ENCODE data around the gene FZR1. TPM values are rescaled to one million over a fixed set of nuclear protein-coding genes. Genes with fewer than 3 reads are reported as not detected.
A peak's percentile ranks its signal among the peaks of the same experiment; 100 is the strongest.

Gene FZR1
- total RNA-seq, 1 experiment from 2014 or later: 57.0 TPM

DNA sequence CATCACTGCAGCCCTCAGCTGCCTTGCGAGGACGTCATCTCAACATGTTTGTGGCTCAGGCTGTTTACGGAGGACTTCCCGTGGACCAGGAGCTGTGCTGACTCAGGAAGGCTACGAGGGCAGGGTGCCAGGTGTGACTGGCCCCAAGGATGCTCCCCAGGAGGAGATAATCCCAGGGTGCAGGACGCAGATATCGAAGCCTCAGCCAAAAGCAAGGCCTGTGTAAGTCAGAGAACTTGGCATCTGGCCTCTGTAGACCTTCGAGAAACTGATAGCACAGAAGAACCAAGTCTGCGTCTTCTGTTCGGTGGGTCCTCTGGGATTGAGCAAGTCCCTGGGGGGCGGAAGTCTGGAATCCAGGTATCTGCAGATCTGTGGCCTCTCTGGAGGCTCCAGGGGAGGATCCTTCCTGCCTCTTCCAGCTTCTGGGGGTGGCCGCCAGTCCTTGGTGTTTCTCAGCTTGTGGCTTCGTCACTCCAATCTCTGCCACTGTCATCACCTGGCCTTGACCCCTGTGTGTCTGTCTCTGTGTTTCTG, 3.0 kb upstream of the FZR1 start:
- no peak overlapping the region for H3K4me3 ChIP-seq
- H3K4me2 ChIP-seq: no peak overlapping the region
- no TSS peak for BruUV-seq (replicated peaks)
- intact Hi-C loops (cut with micrococcal nuclease; ENCODE audit: unreplicated experiment): no loop called here
- H3K4me1 ChIP-seq (replicated peaks; ENCODE audit: insufficient read depth): 0 out of 2 replicates have a peak, but pooled peaks cover 10% of the 10 kb centered on the region
- H3K27me3 ChIP-seq (ENCODE audit: insufficient read depth, low read depth): no peaks in the 10 kb centered on the region
- H3K27ac ChIP-seq: no peak overlapping the region
- no peaks in the 10 kb centered on the region for H3K9me3 ChIP-seq (ENCODE audit: insufficient read depth, low read depth)
- peaks cover 36% of the 10 kb centered on the region for H3K79me2 ChIP-seq (ENCODE audit: low read depth)
- DNase-seq: no peak
- no peaks in the 10 kb centered on the region for H4K20me1 ChIP-seq (ENCODE audit: insufficient read depth)
- no peaks in the 10 kb centered on the region for H3K9me2 ChIP-seq (ENCODE audit: insufficient read depth)
- ChIA-PET POLR2A (ENCODE audit: unreplicated experiment) (no interaction called here), CTCF (no interaction called here)
- peaks cover 12% of the 10 kb centered on the region; the same call in 1 of the 2 replicates for H3F3A ChIP-seq (ENCODE audit: insufficient read depth, low read depth)
- H2AFZ ChIP-seq: no peak overlapping the region
- TF ChIP-seq, protein P1, sequence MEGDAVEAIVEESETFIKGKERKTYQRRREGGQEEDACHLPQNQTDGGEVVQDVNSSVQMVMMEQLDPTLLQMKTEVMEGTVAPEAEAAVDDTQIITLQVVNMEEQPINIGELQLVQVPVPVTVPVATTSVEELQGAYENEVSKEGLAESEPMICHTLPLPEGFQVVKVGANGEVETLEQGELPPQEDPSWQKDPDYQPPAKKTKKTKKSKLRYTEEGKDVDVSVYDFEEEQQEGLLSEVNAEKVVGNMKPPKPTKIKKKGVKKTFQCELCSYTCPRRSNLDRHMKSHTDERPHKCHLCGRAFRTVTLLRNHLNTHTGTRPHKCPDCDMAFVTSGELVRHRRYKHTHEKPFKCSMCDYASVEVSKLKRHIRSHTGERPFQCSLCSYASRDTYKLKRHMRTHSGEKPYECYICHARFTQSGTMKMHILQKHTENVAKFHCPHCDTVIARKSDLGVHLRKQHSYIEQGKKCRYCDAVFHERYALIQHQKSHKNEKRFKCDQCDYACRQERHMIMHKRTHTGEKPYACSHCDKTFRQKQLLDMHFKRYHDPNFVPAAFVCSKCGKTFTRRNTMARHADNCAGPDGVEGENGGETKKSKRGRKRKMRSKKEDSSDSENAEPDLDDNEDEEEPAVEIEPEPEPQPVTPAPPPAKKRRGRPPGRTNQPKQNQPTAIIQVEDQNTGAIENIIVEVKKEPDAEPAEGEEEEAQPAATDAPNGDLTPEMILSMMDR (conservative IDR thresholded peaks at IDR 0.05): no peak
- TF ChIP-seq EZH2 (IDR thresholded peaks at IDR 0.05; ENCODE audit: low read depth): no peak
- H3K36me3 ChIP-seq (ENCODE audit: low read depth): no peaks in the 10 kb centered on the region

DNA sequence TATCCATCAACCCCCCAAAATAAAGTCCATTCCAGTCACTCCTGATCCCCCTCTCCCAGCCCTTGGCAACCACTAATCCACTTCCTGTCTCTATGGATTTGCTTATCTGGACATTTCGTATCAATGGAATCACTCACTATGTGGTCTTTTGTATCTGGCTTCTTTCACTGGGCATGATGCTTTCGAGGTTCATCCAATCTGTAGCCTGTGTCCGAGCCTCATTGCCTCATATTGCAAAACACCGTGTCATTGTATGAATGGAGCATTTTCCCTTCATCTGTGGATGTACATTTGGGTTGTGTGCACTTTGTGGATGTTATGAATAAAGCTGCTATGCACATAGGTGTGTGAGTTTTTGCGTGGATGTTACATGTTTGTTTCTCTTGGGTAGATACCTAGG, 1.4 kb upstream of the FZR1 start:
- peaks cover 12% of the 10 kb centered on the region; the same call in 1 of the 2 replicates for H3F3A ChIP-seq (ENCODE audit: insufficient read depth, low read depth)
- H3K4me1 ChIP-seq (replicated peaks; ENCODE audit: insufficient read depth): 0 out of 2 replicates have a peak, but pooled peaks cover 10% of the 10 kb centered on the region
- no peaks in the 10 kb centered on the region for H3K9me2 ChIP-seq (ENCODE audit: insufficient read depth)
- peak overlapping the region; percentile 68; the same call in 1 of the 2 replicates for H3K4me3 ChIP-seq
- peaks cover 38% of the 10 kb centered on the region for H3K79me2 ChIP-seq (ENCODE audit: low read depth)
- TF ChIP-seq EZH2 (IDR thresholded peaks at IDR 0.05; ENCODE audit: low read depth): no peak
- peak overlapping the region; percentile 76 for H3K4me2 ChIP-seq
- H3K27ac ChIP-seq: peak overlapping the region; percentile 90
- POLR2A ChIA-PET (ENCODE audit: unreplicated experiment): interaction anchor here (0.6 kb wide), 1 partner anchor 220 kb away, joined by 4 read pairs; no protein-coding TSS in a partner anchor
- no peak overlapping the region for H2AFZ ChIP-seq
- H3K36me3 ChIP-seq (ENCODE audit: low read depth): no peaks in the 10 kb centered on the region
- H4K20me1 ChIP-seq (ENCODE audit: insufficient read depth): peaks cover 6% of the 10 kb centered on the region; the same call in 1 of the 2 replicates
- no peak for DNase-seq
- CTCF ChIA-PET: no interaction called here
- H3K9me3 ChIP-seq (ENCODE audit: insufficient read depth, low read depth): no peaks in the 10 kb centered on the region
- BruUV-seq (replicated peaks): no TSS peak
- no peaks in the 10 kb centered on the region for H3K27me3 ChIP-seq (ENCODE audit: insufficient read depth, low read depth)
- intact Hi-C loops (cut with micrococcal nuclease; ENCODE audit: unreplicated experiment): no loop called here

DNA sequence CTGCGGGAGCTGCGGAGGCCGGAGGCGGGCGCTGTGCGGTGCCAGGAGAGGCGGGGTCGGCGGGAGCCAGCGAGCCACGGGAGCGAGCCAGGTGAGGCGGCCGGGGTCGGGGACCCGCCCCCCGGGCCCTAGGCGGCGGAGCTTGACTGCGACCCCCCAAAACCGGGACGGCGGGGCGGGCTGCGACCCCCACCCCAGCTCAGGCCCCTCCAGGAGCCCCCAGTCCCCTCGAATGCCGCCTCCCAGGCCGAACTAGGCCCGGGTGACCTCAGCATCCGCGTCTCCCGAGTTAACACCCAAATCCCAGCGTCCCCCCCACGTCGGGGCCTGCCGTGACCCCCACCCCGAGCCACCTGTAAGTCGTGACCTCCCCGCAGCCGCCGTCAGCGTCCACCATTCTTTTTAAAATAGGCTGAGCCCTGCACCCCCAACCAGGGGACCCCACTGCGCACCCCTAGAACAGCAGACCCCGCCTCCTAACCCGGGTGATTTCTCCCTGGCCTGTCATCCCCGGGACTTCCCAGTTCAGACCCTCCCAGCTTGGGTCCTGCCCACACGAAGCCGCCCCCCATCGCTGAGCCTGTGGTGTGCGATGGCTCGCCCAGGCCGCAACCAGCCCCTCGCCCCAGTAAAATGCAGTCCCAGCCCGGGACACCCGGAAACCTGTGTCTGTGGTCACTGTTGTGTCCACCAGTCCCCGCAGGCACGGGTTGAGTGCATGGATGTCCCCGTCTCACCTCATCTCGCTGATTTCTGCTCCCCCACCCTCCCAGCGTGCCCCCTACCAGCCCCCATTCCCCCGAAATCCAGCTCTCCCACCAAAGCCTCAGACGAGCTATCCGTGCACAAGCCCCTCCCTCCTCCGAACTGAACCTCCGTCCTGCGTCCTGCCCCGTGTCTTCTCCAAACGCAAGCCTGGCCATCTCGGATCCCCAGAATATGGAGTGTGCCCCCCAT, 551 bp downstream of the FZR1 start:
- peak overlapping the region; percentile 70 for H2AFZ ChIP-seq
- H3K36me3 ChIP-seq (ENCODE audit: low read depth): no peaks in the 10 kb centered on the region
- intact Hi-C loops (cut with micrococcal nuclease; ENCODE audit: unreplicated experiment): no loop called here
- H3K27me3 ChIP-seq (ENCODE audit: insufficient read depth, low read depth): no peaks in the 10 kb centered on the region
- POLR2A ChIA-PET (ENCODE audit: unreplicated experiment): interaction anchor here (0.7 kb wide), 1 partner anchor 230 kb away, joined by 3 read pairs; no protein-coding TSS in a partner anchor
- TF ChIP-seq, protein P1 (conservative IDR thresholded peaks at IDR 0.05): no peak
- no peak for TF ChIP-seq EZH2 (IDR thresholded peaks at IDR 0.05; ENCODE audit: low read depth)
- no TSS peak for BruUV-seq (replicated peaks)
- CTCF ChIA-PET: interaction anchor here (0.6 kb wide), 2 partner anchors 202 to 619 kb away, joined by 3 read pairs; no protein-coding TSS in a partner anchor
- no peaks in the 10 kb centered on the region for H3K9me3 ChIP-seq (ENCODE audit: insufficient read depth, low read depth)
- H3K27ac ChIP-seq: no peak overlapping the region
- H3F3A ChIP-seq (ENCODE audit: insufficient read depth, low read depth): peaks cover 12% of the 10 kb centered on the region; the same call in 1 of the 2 replicates
- DNase-seq: no peak
- H4K20me1 ChIP-seq (ENCODE audit: insufficient read depth): peaks cover 16% of the 10 kb centered on the region
- H3K4me1 ChIP-seq (replicated peaks; ENCODE audit: insufficient read depth): 0 out of 2 replicates have a peak, but pooled peaks cover 10% of the 10 kb centered on the region
- no peaks in the 10 kb centered on the region for H3K9me2 ChIP-seq (ENCODE audit: insufficient read depth)
- H3K79me2 ChIP-seq (ENCODE audit: low read depth): peaks cover 48% of the 10 kb centered on the region
- peak overlapping the region; percentile 82 for H3K4me2 ChIP-seq
- H3K4me3 ChIP-seq: peak overlapping the region; percentile 68
